Measurements from ENCODE around the gene PPIP5K2. TPM values are rescaled to one million over a fixed set of nuclear protein-coding genes. Genes with fewer than 3 reads are reported as not detected.
"Not testable (repeated sequence)": the region's sequence is repeated elsewhere in the genome, so short reads cannot be mapped to it uniquely, and the experiment has no call there.

Gene PPIP5K2
- total RNA-seq (2021) (30.5 and 35.5 TPM in 2 replicates), Bru-seq, nascent RNA (percentile 67 among the genes with signal in this experiment), BruChase-seq, experiment 1, labeled RNA remaining after a 2-hour chase (percentile 73 among the genes with signal in this experiment), BruChase-seq, experiment 2, labeled RNA remaining after a 6-hour chase (percentile 70 among the genes with signal in this experiment)
- long read RNA-seq, partial matches to known transcripts, result 6 of 11 reads
- long read RNA-seq, other reads (novel, unspliced or antisense), result 5 of 11 reads

DNA sequence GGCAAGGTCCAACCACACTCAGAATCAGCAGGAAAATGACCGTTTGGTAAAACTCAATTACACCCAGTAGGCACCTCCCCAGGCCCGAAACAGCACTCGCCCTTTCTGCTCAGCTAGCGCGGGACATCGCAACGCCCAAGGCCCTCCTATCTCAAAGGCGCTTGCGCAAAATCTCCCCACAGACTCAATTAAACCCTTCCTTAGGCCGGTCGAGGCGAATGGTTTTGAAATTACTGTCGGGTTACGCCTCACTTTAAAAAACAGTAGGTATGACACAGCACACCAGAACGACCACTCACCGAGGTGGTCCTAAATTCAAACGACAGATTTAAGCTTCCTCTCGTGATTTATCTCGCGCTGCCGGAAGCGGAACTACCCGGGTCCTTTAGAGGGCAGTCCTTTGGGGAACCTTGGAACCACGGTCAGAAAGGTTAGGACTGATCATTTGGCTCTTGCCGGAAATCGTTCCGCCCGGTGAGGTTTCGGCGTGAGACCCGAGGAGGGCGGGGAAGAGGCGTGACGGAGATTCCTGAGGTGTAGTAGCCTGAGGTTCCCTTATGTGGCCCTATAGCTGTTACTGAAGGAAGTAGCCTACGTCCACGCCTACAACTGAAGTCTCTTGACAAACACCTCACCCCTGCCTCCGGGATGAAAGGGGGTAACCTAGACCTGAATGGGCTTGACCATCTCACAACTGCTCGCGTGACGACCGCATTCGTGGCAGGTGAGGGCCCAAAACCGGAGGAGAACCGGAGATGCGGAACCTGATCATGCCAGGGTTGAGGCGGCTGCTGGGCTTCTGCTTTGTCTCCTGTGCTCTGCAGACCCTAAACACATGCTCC is at the start of gene PPIP5K2, which contains the start of gene GIN1:
Gene PPIP5K2, plus strand, starts transcription at position 537 of the 842 bp plus-strand sequence. CDS start 9,289 bp downstream, outside the sequence.
Gene GIN1, minus strand, starts transcription at position 374 of the 842 bp plus-strand sequence. CDS start 11,431 bp downstream, outside the sequence.
- Histone ChIP-seq H3K9me2 (ENCODE audit: insufficient read depth) (no peaks in the 10 kb centered on the region), H3F3A (ENCODE audit: insufficient read depth, low read depth) (peaks cover 10% of the 10 kb centered on the region), H3K4me2 (peak within 1 kb of the TSS; percentile 88), H4K20me1 (ENCODE audit: insufficient read depth) (no peaks in the 10 kb centered on the region), H3K79me2 (ENCODE audit: low read depth) (peaks cover 68% of the 10 kb centered on the region), H3K9me3 (ENCODE audit: insufficient read depth, low read depth) (no peaks in the 10 kb centered on the region), H3K27me3 (ENCODE audit: insufficient read depth, low read depth) (no peaks in the 10 kb centered on the region), H3K27ac (peak within 1 kb of the TSS; percentile 96), H3K36me3 (ENCODE audit: low read depth) (no peaks in the 10 kb centered on the region), H3K4me3 (peak within 1 kb of the TSS; percentile 77), H2AFZ (peak within 1 kb of the TSS; percentile 93), H3K4me1 (replicated peaks; ENCODE audit: insufficient read depth) (peaks cover 27% of the 10 kb centered on the region)
- intact Hi-C loops (cut with micrococcal nuclease; ENCODE audit: unreplicated experiment), result loop anchor here (1.0 kb wide), 1 partner anchor 138 kb away; the partner anchor contains the start of gene MACIR
- peak; percentile 96 for DNase-seq
- CTCF ChIA-PET, result no interaction called here
- BruUV-seq (replicated peaks), result no TSS peak
- POLR2A ChIA-PET (ENCODE audit: unreplicated experiment), result interaction anchor here (0.6 to 0.8 kb wide), 3 partner anchors 29 to 1066 kb away, joined by 4 to 17 read pairs (median 6); partner anchors contain the start of gene MACIR
- TF ChIP-seq EZH2 (IDR thresholded peaks at IDR 0.05; ENCODE audit: low read depth), result no peak
- TF ChIP-seq, protein P1, sequence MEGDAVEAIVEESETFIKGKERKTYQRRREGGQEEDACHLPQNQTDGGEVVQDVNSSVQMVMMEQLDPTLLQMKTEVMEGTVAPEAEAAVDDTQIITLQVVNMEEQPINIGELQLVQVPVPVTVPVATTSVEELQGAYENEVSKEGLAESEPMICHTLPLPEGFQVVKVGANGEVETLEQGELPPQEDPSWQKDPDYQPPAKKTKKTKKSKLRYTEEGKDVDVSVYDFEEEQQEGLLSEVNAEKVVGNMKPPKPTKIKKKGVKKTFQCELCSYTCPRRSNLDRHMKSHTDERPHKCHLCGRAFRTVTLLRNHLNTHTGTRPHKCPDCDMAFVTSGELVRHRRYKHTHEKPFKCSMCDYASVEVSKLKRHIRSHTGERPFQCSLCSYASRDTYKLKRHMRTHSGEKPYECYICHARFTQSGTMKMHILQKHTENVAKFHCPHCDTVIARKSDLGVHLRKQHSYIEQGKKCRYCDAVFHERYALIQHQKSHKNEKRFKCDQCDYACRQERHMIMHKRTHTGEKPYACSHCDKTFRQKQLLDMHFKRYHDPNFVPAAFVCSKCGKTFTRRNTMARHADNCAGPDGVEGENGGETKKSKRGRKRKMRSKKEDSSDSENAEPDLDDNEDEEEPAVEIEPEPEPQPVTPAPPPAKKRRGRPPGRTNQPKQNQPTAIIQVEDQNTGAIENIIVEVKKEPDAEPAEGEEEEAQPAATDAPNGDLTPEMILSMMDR (conservative IDR thresholded peaks at IDR 0.05), result no peak

DNA sequence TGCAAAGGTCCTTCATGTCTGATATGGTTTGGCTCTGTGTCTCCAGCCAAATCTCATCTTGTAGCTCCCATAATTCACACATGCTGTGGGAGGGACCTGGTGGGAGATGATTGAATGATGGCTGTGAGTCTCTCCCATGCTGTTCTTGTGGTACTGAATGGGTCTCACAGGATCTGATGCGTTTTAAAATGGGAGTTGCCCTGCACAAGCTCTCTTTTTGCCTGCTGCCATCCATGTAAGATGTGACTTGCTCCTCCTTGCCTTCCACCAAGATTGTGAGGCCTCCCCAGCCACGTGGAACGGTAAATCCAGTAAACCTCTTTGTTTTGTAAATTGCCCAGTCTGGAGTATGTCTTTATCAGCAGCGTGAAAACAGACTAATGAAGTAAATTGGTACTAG is 46.6 kb upstream of the PPIP5K2 start:
- not testable (repeated sequence) for H3K27me3 ChIP-seq (ENCODE audit: insufficient read depth, low read depth); BruUV-seq (replicated peaks)

DNA sequence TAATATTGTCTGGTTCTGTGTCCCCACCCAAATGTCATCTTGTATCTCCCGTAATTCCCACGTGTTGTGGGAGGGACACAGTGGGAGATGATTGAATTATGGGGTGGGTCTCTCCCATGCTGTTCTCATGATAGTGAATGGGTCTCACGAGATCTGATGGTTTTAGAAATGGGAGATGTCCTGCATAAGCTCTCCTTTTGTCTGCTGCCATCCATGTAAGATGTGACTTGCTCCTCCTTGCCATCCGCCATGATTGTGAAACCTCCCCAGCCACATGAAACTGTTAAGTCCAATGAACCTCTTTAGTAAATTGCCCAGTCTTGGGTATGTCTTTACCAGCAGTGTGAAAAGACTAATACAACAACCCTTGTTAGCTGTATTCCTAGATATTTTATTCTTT is 44.7 kb upstream of the PPIP5K2 start:
- no peaks in the 10 kb centered on the region for H3K79me2 ChIP-seq (ENCODE audit: low read depth)
- ChIA-PET CTCF (no interaction called here), POLR2A (ENCODE audit: unreplicated experiment) (no interaction called here)
- H3K4me1 ChIP-seq (replicated peaks; ENCODE audit: insufficient read depth), result no peaks in the 10 kb centered on the region
- H3K36me3 ChIP-seq (ENCODE audit: low read depth), result no peaks in the 10 kb centered on the region
- intact Hi-C loops (cut with micrococcal nuclease; ENCODE audit: unreplicated experiment), result no loop called here
- no peaks in the 10 kb centered on the region for H3K27me3 ChIP-seq (ENCODE audit: insufficient read depth, low read depth)
- no peak for DNase-seq
- no peak overlapping the region for H3K27ac ChIP-seq
- no peak overlapping the region for H3K4me3 ChIP-seq
- no peaks in the 10 kb centered on the region for H3K9me2 ChIP-seq (ENCODE audit: insufficient read depth)
- H2AFZ ChIP-seq, result no peak overlapping the region
- no peaks in the 10 kb centered on the region for H4K20me1 ChIP-seq (ENCODE audit: insufficient read depth)
- H3K9me3 ChIP-seq (ENCODE audit: insufficient read depth, low read depth), result peaks cover 9% of the 10 kb centered on the region; the same call in 1 of the 2 replicates
- no peak overlapping the region for H3K4me2 ChIP-seq
- BruUV-seq (replicated peaks), result no TSS peak
- H3F3A ChIP-seq (ENCODE audit: insufficient read depth, low read depth), result no peaks in the 10 kb centered on the region
- no peak for TF ChIP-seq EZH2 (IDR thresholded peaks at IDR 0.05; ENCODE audit: low read depth)
- TF ChIP-seq, protein P1 (conservative IDR thresholded peaks at IDR 0.05), result no peak

More for the DNA sequence above, 46.6 kb upstream of the PPIP5K2 start:
- POLR2A ChIA-PET (ENCODE audit: unreplicated experiment); H3K9me2 ChIP-seq (ENCODE audit: insufficient read depth); H3K4me1 ChIP-seq (replicated peaks; ENCODE audit: insufficient read depth); H2AFZ ChIP-seq; H3K4me2 ChIP-seq; H3K36me3 ChIP-seq (ENCODE audit: low read depth); H3K4me3 ChIP-seq; H3K79me2 ChIP-seq (ENCODE audit: low read depth); H4K20me1 ChIP-seq (ENCODE audit: insufficient read depth); intact Hi-C loops (cut with micrococcal nuclease; ENCODE audit: unreplicated experiment); H3K9me3 ChIP-seq (ENCODE audit: insufficient read depth, low read depth); H3K27ac ChIP-seq; CTCF ChIA-PET; H3F3A ChIP-seq (ENCODE audit: insufficient read depth, low read depth); DNase-seq: not testable (repeated sequence)

Data from PC-9 (cell line).